Hematopoietic multipotent progenitor cell treated with erythropoietin and hydrocortisone succinate and interleukin-3 and kit ligand, for 15 days (in vitro differentiated cells): ENCODE measurements around the gene ARX.

ENCODE experiments used
- DNase-seq: peaks from one replicate; pipeline ENCODE4 v3.0.0-alpha.2; 2015; ENCODE audit warnings: low spot score

ARX gene

GRCh38 chrX:25001808-25002660 lies 13.7 kb downstream of the ARX start:
- no peak for DNase-seq

DNA sequence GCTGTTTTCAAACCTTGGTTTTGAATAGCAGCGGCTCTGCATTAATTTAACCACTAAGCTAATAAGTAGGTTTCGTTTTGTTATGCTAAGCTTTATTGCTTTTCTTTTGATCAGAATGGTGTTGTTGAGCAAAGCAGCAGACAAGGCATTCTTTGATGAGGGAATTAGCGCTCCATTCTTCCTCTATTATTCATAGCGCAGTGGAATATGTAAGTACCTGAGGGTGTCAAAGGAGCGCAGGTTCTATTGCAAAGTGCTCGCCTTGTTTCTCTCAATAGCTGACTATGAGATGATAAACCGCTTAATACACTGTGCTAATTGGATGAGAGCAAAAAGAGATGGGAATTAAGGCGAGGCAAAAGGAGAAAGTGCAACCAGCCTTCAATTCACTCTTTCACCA lies 16.3 kb downstream of the ARX start:
- DNase-seq, result no peak

- no peak for DNase-seq
Observed at GRCh38 chrX:24996096-24996709, 19.6 kb downstream of the ARX start.

DNA sequence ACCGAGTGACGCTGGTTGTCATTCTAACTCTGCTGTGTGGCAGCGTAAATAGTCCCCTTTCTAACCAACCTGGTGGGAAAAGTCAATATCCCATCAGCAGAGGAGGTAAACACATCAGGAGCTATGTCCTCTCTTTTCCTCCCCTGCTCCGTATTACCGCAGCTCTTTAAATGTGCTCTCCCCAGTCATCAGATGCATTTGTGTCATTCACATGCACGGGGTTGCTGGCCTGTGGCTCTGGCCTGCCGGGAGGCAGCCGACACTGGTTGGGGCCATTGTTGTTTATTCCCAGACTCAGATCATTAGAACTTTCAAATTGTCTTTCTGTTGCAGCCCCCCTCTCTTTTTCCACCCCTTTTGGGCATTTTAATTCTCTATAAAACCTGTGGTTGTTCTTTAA lies 21.9 kb downstream of the ARX start:
- no peak for DNase-seq

DNA sequence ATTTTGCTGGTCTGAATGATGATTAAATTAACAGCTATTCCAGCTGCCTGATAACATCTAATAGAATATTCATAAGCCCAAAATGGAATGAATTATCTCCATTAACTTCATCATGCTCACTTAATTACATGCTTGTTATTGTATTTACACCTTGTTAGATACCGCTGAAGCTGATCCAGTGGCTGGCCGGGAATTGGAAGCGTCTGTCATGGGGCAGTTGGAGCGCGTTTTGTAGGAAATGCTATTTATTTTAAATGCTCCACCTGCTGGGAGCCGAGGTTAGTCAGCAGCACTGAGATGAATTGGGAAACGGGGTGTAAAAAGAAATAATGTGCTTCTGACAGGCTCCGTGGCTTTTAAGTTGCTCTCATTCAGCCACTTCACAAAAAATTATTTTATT lies 25.2 kb downstream of the ARX start:
- DNase-seq, result no peak

DNA sequence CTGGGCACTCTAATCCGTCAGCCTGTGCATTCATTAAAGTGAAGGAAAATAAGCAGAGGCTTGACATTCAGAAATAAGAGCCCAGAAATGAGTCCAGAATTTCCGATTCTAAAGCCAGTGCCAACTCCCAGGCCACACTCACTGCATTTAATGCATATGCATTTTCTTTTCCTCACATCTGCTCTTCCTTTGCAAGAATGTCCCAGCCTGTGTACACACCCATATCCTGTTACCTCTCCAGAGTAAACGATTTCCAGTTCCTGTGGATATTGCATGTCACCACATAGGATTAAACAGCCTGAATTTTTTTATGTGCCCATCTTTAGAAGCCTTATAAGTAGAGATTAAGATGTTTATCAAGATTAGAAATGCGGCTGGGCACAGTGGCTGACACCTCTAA lies 27.5 kb downstream of the ARX start:
- DNase-seq, result no peak

DNA sequence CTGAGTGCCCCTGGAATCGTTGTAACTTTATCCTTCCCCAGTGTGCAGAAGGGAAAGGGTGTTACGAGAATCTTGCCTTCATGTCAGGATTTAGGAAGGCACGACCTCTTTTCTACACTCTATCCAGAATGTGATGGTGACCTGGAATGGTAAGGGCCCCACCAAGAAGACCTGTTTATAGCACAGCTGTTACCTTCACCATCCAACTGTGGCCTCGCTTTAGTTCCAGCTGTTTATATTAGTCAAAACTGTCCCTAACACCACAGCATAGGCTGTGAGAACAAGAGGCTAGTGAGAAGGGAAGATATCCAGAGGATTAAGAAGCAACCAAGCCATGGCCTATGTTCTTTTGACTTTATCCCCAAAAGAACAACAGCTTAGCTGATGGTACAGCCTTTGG lies 28.0 kb downstream of the ARX start:
- no peak for DNase-seq

DNA sequence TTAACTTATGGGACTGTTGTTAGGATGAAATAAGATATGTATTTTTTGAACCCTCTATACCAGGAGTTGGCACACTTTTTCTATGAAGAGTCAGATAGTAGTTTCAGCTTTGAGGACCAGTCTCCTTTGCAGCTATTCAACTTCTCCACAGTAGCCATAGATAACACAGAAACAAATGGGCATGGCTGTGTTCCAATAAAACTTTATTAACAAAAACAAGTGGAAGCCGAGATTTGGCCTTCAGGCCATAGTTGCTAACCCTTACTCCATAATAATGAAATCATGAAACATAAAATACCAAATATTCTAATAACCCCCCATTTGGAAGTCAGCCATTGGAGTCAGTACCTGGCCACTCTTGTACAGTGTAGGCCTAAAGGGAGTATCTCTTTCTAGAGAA lies 30.6 kb downstream of the ARX start:
- no peak for DNase-seq

- DNase-seq, result no peak
Observed at GRCh38 chrX:24983931-24984330, 31.8 kb downstream of the ARX start.

GRCh38 chrX:24982306-24982965 lies 33.3 kb downstream of the ARX start:
- no peak for DNase-seq

DNA sequence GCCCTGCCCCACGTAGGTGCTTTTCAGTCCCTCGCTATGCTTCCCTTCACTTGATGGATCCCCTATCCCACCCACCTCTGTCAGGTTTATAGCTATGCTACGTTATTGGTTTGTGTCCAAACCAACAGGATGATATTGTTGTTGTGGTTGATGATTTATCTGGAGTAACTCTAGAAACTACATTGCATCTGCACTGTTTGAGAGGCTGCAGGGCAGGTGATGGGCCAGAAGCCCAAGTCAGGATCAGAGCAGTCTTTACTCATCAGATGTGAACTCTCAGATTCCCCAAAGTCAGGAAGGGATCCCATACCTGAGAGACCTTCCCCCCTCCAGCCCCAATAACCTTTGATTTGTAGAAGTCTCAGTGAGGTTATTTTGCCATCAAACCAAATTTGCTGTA lies 34.7 kb downstream of the ARX start:
- DNase-seq, result no peak

DNA sequence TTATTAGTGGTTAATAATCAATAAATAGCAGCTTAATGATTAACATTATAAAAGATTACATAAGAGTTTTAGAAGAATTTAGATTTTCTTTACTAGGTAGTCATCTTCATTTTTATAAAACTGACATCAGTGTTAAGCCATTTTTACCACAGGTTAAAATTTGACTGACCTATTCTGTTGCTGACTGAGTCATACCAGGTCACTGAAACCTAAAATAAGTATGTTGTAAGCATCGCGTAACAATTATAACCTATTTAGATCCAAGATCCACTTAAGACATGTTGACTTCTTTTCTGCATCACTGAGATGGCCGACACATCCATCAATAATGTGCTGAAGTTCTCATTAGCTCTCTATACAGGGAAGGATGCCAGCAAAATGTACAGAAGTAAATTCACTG lies 36.7 kb downstream of the ARX start:
- DNase-seq, result no peak

- no peak for DNase-seq
Observed at GRCh38 chrX:24969812-24970211, 46.0 kb downstream of the ARX start.

GRCh38 chrX:24965372-24965771 lies 50.4 kb downstream of the ARX start:
- no peak for DNase-seq

GRCh38 chrX:24963823-24964222 lies 51.9 kb downstream of the ARX start:
- DNase-seq, result no peak

DNA sequence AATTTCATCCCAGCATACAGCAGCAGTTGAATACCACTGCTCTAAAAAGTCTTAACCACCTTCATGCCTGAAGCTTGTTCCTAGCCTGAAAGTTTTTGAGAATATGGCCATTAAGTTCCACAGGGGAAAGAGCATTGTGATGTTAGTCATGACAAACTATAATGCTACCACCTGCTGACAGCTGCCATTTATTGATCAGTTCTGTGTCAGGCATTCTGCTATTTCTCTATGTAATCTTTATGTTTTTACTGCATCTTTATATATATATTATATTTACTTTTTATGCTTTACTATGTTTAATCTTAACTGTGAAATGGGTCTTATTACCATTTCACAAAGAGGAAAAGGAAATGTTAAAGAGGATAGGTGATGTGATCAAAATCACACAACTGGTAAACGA lies 54.0 kb downstream of the ARX start:
- DNase-seq, result no peak

GRCh38 chrX:24956828-24957227 lies 58.9 kb downstream of the ARX start:
- no peak for DNase-seq

DNA sequence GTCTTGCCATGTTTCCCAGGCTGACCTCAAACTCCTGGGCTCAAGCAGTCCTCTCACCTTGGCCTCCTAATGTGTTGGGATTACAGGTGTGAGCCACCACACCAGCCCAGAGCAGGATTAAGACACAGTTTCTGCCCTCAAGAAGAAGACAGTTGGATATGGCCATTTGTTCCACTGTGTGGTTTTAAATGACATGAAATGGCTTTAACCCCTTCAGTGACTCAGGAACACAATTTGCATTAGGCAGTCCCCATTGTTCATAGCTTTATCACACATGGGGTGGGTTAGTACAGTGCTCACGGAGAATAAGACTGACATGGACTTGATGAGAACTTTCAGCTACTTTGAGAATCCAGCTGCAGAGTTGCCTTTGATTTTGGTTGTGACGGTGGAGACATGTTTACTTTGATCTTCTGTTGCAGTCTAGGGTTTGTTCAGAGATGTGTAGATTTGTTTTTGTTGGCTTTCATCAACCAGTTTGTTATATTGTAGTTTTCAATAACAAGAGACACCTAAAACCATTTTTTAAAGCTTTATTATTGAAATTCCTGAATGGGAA lies 60.3 kb downstream of the ARX start:
- DNase-seq, result no peak

DNA sequence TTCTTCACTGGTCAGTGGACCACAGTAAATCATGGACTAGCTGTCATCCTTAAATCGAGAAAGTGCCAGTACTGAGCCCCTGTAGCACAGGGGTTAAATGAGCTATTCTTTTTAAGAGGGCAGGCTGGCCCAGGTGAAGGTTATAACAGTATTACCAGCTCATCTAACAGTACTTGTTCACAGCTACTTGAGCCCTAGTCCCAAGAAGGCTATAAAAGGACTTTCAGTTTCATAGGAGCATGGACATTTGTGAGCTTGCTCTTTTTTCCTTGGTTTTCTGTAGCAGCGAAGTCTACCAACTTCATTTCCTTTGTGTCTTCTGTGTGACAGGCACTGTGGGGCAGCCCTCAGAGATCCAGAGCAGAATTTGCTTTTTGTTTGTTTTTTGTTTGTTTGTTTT lies 61.0 kb downstream of the ARX start:
- no peak for DNase-seq
